Activated CD4-positive, alpha-beta T cell treated with anti-CD3 and anti-CD28 coated beads for 4 hours (primary cell): Measurements from ENCODE around the gene TRHDE.

ENCODE experiments used
- DNase-seq, 2 donors: peaks; one replicate each; pipeline ENCODE4 v3.0.0-alpha.2; 2020

Gene TRHDE

GRCh38 chr12:72521326-72521725 is 249.2 kb downstream of the TRHDE start:
- DNase-seq: no peak

- DNase-seq: no peak
These were observed 250.2 kb downstream of the TRHDE start for GRCh38 chr12:72522411-72522810.

- no peak for DNase-seq
These were observed 251.6 kb downstream of the TRHDE start for GRCh38 chr12:72523754-72524153.

- no peak for DNase-seq
These were observed 263.2 kb downstream of the TRHDE start for GRCh38 chr12:72535212-72535990.

GRCh38 chr12:72540811-72541210 is 268.6 kb downstream of the TRHDE start:
- no peak for DNase-seq

- no peak for DNase-seq
These were observed 271.8 kb downstream of the TRHDE start for GRCh38 chr12:72543777-72544467.

- no peak for DNase-seq
These were observed 273.9 kb downstream of the TRHDE start for GRCh38 chr12:72546106-72546505.

- no peak for DNase-seq
These were observed 275.4 kb downstream of the TRHDE start for GRCh38 chr12:72547573-72547972.

GRCh38 chr12:72549184-72549583 is 277.0 kb downstream of the TRHDE start:
- DNase-seq: no peak

- no peak for DNase-seq
These were observed 288.0 kb downstream of the TRHDE start for GRCh38 chr12:72560003-72560769.

GRCh38 chr12:72570601-72571000 is 298.4 kb downstream of the TRHDE start:
- no peak for DNase-seq

GRCh38 chr12:72574138-72574537 is 302.0 kb downstream of the TRHDE start:
- no peak for DNase-seq

- DNase-seq: no peak
These were observed 306.2 kb downstream of the TRHDE start for GRCh38 chr12:72578327-72578726.

GRCh38 chr12:72586456-72586855 is 314.3 kb downstream of the TRHDE start:
- DNase-seq: no peak

GRCh38 chr12:72602581-72602980 is 330.4 kb downstream of the TRHDE start:
- no peak for DNase-seq

- DNase-seq: no peak
These were observed 333.8 kb downstream of the TRHDE start for GRCh38 chr12:72605975-72606374.

- no peak for DNase-seq
These were observed 338.2 kb downstream of the TRHDE start for GRCh38 chr12:72610342-72610741.

- DNase-seq: no peak
These were observed 338.7 kb downstream of the TRHDE start for GRCh38 chr12:72610854-72611358.

GRCh38 chr12:72612171-72612570 is 340.0 kb downstream of the TRHDE start:
- no peak for DNase-seq

- no peak for DNase-seq
These were observed 346.6 kb downstream of the TRHDE start for GRCh38 chr12:72618764-72619163.

GRCh38 chr12:72622556-72622955 is 350.4 kb downstream of the TRHDE start:
- no peak for DNase-seq

- DNase-seq: no peak
These were observed 359.9 kb downstream of the TRHDE start for GRCh38 chr12:72631926-72632685.

- DNase-seq: no peak
These were observed 370.5 kb downstream of the TRHDE start for GRCh38 chr12:72642706-72643105.
